ENCODE results near the gene FHOD3. TPM values are rescaled to one million over a fixed set of nuclear protein-coding genes. Genes with fewer than 3 reads are reported as not detected.

The FHOD3 gene
- total RNA-seq, 1 experiment from 2014 or later: 22.7 TPM

DNA sequence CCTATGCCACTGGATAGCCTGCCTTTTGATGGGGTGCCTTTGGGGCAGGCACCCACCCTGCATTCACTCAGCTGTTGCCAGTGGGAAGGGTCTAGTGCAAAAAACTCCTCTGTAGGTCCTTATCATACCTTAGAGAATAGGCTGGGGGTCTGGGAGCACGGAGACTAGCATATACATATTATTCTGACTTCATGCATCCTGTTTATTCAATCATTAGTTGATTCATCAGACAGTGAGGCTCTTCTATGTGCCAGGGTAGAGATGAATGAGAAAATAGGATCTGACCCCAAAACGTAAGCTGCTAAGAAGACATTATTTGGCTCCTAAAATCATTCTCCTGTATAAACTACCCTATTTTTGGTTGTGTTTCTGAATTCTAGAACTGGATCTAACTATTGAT lies 378.0 kb downstream of the FHOD3 start:
- H3K36me3 ChIP-seq (ENCODE audit: control insufficient read depth, insufficient read depth, low read length): no peaks in the 10 kb centered on the region
- H3K27me3 ChIP-seq (ENCODE audit: control insufficient read depth, insufficient read depth, low read length): no peaks in the 10 kb centered on the region
- intact Hi-C loops (cut with micrococcal nuclease; ENCODE audit: unreplicated experiment) (no loop called here), in situ Hi-C loops (cut with HindIII; ENCODE audit: low pct_unique_long_range_greater_than_20kb, low sequenced_read_pairs) (no loop called here)
- peaks cover 9% of the 10 kb centered on the region; the same call in 1 of the 2 replicates for H3K9me3 ChIP-seq (ENCODE audit: control insufficient read depth, insufficient read depth, low read depth, low read length)
- no peak overlapping the region for H3K4me3 ChIP-seq (ENCODE audit: low read depth in 2 of 2, low read length in 2 of 2)
- BruUV-seq (replicated peaks): no TSS peak
- CTCF ChIA-PET: no interaction called here
- H3K27ac ChIP-seq (ENCODE audit: low read length): no peak overlapping the region
- TF ChIP-seq SIN3A (IDR thresholded peaks at IDR 0.05; ENCODE audit: borderline replicate concordance, insufficient read depth, low read depth, low read length) (no peak), TCF7L2 (IDR thresholded peaks at IDR 0.05; ENCODE audit: low read depth, low read length) (no peak), POLR2AphosphoS5 (IDR thresholded peaks at IDR 0.05; ENCODE audit: low read depth, low read length) (no peak)
- TF ChIP-seq, protein P1, sequence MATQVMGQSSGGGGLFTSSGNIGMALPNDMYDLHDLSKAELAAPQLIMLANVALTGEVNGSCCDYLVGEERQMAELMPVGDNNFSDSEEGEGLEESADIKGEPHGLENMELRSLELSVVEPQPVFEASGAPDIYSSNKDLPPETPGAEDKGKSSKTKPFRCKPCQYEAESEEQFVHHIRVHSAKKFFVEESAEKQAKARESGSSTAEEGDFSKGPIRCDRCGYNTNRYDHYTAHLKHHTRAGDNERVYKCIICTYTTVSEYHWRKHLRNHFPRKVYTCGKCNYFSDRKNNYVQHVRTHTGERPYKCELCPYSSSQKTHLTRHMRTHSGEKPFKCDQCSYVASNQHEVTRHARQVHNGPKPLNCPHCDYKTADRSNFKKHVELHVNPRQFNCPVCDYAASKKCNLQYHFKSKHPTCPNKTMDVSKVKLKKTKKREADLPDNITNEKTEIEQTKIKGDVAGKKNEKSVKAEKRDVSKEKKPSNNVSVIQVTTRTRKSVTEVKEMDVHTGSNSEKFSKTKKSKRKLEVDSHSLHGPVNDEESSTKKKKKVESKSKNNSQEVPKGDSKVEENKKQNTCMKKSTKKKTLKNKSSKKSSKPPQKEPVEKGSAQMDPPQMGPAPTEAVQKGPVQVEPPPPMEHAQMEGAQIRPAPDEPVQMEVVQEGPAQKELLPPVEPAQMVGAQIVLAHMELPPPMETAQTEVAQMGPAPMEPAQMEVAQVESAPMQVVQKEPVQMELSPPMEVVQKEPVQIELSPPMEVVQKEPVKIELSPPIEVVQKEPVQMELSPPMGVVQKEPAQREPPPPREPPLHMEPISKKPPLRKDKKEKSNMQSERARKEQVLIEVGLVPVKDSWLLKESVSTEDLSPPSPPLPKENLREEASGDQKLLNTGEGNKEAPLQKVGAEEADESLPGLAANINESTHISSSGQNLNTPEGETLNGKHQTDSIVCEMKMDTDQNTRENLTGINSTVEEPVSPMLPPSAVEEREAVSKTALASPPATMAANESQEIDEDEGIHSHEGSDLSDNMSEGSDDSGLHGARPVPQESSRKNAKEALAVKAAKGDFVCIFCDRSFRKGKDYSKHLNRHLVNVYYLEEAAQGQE (IDR thresholded peaks at IDR 0.05; ENCODE audit: insufficient read depth in 1 of 2, low read depth in 2 of 2, low read length in 1 of 2): no peak
- TF ChIP-seq, protein P2, sequence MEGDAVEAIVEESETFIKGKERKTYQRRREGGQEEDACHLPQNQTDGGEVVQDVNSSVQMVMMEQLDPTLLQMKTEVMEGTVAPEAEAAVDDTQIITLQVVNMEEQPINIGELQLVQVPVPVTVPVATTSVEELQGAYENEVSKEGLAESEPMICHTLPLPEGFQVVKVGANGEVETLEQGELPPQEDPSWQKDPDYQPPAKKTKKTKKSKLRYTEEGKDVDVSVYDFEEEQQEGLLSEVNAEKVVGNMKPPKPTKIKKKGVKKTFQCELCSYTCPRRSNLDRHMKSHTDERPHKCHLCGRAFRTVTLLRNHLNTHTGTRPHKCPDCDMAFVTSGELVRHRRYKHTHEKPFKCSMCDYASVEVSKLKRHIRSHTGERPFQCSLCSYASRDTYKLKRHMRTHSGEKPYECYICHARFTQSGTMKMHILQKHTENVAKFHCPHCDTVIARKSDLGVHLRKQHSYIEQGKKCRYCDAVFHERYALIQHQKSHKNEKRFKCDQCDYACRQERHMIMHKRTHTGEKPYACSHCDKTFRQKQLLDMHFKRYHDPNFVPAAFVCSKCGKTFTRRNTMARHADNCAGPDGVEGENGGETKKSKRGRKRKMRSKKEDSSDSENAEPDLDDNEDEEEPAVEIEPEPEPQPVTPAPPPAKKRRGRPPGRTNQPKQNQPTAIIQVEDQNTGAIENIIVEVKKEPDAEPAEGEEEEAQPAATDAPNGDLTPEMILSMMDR (IDR thresholded peaks at IDR 0.05): no peak
- DNase-seq (ENCODE audit: low read depth, low spot score) (no peak), ATAC-seq (no peak)
- no peaks in the 10 kb centered on the region for H3K4me1 ChIP-seq (ENCODE audit: control insufficient read depth, insufficient read depth, low read length)
- POLR2A ChIA-PET: no interaction called here

DNA sequence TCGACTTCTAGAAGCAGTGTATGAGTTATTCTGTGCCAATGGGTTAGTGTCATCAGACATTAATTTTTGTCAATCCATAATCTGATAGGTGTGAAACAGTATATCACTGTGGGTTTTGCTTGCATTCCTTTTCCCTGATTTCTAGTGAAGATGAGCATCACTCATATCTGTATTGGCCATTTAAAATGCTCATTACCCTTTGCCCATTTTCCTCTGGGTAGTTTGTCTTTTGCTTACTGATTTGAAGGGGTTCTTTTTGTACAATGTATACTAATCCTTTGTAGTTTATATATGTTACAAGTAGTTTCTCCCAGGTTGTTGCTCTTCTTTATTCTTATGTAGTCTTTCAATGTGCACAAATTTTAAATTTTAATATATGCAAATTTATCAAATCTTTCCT lies 379.1 kb downstream of the FHOD3 start:
- Histone ChIP-seq H3K27me3 (ENCODE audit: control insufficient read depth, insufficient read depth, low read length) (no peaks in the 10 kb centered on the region), H3K9me3 (ENCODE audit: control insufficient read depth, insufficient read depth, low read depth, low read length) (peaks cover 9% of the 10 kb centered on the region; the same call in 1 of the 2 replicates), H3K4me3 (ENCODE audit: low read depth in 2 of 2, low read length in 2 of 2) (no peak overlapping the region), H3K27ac (ENCODE audit: low read length) (no peak overlapping the region), H3K36me3 (ENCODE audit: control insufficient read depth, insufficient read depth, low read length) (no peaks in the 10 kb centered on the region), H3K4me1 (ENCODE audit: control insufficient read depth, insufficient read depth, low read length) (no peaks in the 10 kb centered on the region)
- in situ Hi-C loops (cut with HindIII; ENCODE audit: low pct_unique_long_range_greater_than_20kb, low sequenced_read_pairs): no loop called here
- TF ChIP-seq SIN3A (IDR thresholded peaks at IDR 0.05; ENCODE audit: borderline replicate concordance, insufficient read depth, low read depth, low read length): no peak
- ATAC-seq (no peak), DNase-seq (ENCODE audit: low read depth, low spot score) (no peak)
- intact Hi-C loops (cut with micrococcal nuclease; ENCODE audit: unreplicated experiment): no loop called here
- CTCF ChIA-PET: no interaction called here
- BruUV-seq (replicated peaks): no TSS peak
- POLR2A ChIA-PET: no interaction called here

DNA sequence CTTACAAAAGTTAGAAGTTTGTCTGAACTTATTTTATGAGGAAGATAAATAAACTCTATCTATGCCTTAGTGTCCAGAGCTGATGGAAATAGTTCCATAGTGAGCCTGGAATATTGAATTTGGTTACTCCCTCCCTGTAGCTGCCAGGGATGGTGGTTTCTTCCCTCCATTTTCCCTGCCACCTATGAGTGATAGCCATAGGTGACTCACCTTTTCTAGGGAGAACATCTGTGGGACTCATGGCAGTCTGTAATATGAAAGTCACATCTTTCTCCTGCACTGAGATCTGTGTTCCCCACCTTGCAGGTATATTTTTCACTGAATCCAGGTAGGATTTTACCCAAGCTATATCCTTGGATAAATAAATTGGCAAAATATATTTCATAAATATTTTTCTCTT lies 382.5 kb downstream of the FHOD3 start:
- TF ChIP-seq, protein P2 (IDR thresholded peaks at IDR 0.05): no peak
- TF ChIP-seq SIN3A (IDR thresholded peaks at IDR 0.05; ENCODE audit: borderline replicate concordance, insufficient read depth, low read depth, low read length) (no peak), TCF7L2 (IDR thresholded peaks at IDR 0.05; ENCODE audit: low read depth, low read length) (no peak), POLR2AphosphoS5 (IDR thresholded peaks at IDR 0.05; ENCODE audit: low read depth, low read length) (no peak)
- TF ChIP-seq, protein P1 (IDR thresholded peaks at IDR 0.05; ENCODE audit: insufficient read depth in 1 of 2, low read depth in 2 of 2, low read length in 1 of 2): no peak
- POLR2A ChIA-PET: no interaction called here
- no peaks in the 10 kb centered on the region for H3K27me3 ChIP-seq (ENCODE audit: control insufficient read depth, insufficient read depth, low read length)
- ATAC-seq (no peak), DNase-seq (ENCODE audit: low read depth, low spot score) (no peak)
- no peaks in the 10 kb centered on the region for H3K4me1 ChIP-seq (ENCODE audit: control insufficient read depth, insufficient read depth, low read length)
- in situ Hi-C loops (cut with HindIII; ENCODE audit: low pct_unique_long_range_greater_than_20kb, low sequenced_read_pairs) (no loop called here), intact Hi-C loops (cut with micrococcal nuclease; ENCODE audit: unreplicated experiment) (no loop called here)
- CTCF ChIA-PET: no interaction called here
- H3K4me3 ChIP-seq (ENCODE audit: low read depth in 2 of 2, low read length in 2 of 2): no peak overlapping the region
- no peaks in the 10 kb centered on the region for H3K36me3 ChIP-seq (ENCODE audit: control insufficient read depth, insufficient read depth, low read length)
- H3K27ac ChIP-seq (ENCODE audit: low read length): no peak overlapping the region
- no TSS peak for BruUV-seq (replicated peaks)
- H3K9me3 ChIP-seq (ENCODE audit: control insufficient read depth, insufficient read depth, low read depth, low read length): peaks cover 9% of the 10 kb centered on the region; the same call in 1 of the 2 replicates

Data from Panc1 (cell line).